Smooth muscle cell of the coronary artery (primary cell): ENCODE data around the gene SFMBT2. TPM values are rescaled to one million over a fixed set of nuclear protein-coding genes. Genes with fewer than 3 reads are reported as not detected.

Experiments used
- total RNA-seq: library from RNA; depleted of rRNA; stranded (reverse); fragments of >200 nt; gene quantifications from 2 replicates; pipeline ENCODE4 v1.2.3, GENCODE V29; 2014; ENCODE audit warnings: low replicate concordance

Gene SFMBT2
- 0.08 and 0.59 TPM in 2 replicates for total RNA-seq

DNA sequence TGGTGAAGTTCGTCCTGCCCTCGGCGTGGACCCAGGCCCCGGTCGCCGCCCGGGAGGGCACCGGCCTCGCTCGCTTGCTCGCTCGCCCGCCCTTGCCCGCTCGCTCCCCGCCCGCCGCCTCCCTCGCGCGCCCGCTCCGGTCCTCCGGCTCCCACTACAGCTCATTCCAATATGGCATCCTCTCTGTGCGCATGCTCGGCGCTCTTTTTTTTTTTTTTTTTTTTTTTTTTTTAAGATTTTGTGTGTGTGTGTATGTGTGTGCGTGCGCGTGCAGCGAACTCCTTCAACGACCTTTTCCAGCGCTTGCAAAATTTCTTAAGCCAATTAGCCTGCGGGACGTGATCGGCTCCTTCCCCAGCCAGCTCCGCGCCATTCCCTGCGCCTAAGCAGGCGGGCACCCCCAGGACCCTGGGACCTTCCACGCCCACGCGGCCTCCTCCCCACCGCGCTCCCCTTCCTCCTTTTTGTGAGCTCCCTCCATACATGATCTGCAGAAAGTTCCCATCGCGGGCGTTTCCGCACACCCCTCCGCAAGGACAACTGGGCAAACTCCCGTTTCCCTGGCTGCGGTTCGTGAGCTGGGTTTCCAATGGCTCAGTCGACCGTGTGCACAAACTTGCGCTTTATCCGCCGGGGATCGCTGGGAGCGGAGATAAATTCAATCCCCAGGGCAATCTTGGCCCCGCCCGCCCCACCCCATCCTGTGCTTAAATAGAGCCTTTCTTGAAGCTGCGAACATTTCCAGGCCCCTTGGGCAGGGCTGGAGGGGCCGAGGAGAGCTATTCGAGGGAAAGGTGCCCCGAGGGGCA is at the start of gene SFMBT2:
Gene SFMBT2, minus strand, starts transcription at position 173 of the 809 bp plus-strand sequence. CDS start 29,136 bp downstream, outside the sequence.

